Astrocyte (in vitro differentiated cells and primary cell): ENCODE measurements around the gene NHLRC4.

Experiments used
- CTCF ChIP-seq: IDR thresholded peaks from 2 replicates; pipeline ENCODE4 v1.5.1; 2011; ENCODE audit warnings: low read depth, mild to moderate bottlenecking, inconsistent platforms, low read length, moderate library complexity; ENCODE audit not compliant: insufficient read depth
- EZH2 ChIP-seq: IDR thresholded peaks from 2 replicates; pipeline ENCODE4 v1.6.1; 2012; ENCODE audit warnings: mild to moderate bottlenecking, low read length, inconsistent platforms; ENCODE audit not compliant: insufficient read depth

GRCh38 chr16:568401-569258, 1.8 kb downstream of the NHLRC4 start:
- TF ChIP-seq CTCF (no peak), EZH2 (no peak)
